Astrocyte of the spinal cord (primary cell): ENCODE results near the gene KLF16.

ENCODE experiments used
- DNase-seq: peaks from one replicate; pipeline ENCODE4 v3.0.0; 2011; ENCODE audit warnings: low read depth, low spot score
- H3K4me3 ChIP-seq: 2 replicates; pipeline ENCODE4 v1.5.1; 2011; ENCODE audit warnings: low read depth, mild to moderate bottlenecking, low read length, moderate library complexity
- in situ Hi-C: cut with HindIII; loops from 2 replicates; pipeline ENCODE4 v1.10.0; 2017; ENCODE audit warnings: low sequenced_read_pairs
- TF ChIP-seq, protein P1 (sequence below): IDR thresholded peaks from 2 replicates; pipeline ENCODE4 v1.5.1; 2012; ENCODE audit warnings: low read depth, mild to moderate bottlenecking, low read length, inconsistent platforms

KLF16 gene

DNA sequence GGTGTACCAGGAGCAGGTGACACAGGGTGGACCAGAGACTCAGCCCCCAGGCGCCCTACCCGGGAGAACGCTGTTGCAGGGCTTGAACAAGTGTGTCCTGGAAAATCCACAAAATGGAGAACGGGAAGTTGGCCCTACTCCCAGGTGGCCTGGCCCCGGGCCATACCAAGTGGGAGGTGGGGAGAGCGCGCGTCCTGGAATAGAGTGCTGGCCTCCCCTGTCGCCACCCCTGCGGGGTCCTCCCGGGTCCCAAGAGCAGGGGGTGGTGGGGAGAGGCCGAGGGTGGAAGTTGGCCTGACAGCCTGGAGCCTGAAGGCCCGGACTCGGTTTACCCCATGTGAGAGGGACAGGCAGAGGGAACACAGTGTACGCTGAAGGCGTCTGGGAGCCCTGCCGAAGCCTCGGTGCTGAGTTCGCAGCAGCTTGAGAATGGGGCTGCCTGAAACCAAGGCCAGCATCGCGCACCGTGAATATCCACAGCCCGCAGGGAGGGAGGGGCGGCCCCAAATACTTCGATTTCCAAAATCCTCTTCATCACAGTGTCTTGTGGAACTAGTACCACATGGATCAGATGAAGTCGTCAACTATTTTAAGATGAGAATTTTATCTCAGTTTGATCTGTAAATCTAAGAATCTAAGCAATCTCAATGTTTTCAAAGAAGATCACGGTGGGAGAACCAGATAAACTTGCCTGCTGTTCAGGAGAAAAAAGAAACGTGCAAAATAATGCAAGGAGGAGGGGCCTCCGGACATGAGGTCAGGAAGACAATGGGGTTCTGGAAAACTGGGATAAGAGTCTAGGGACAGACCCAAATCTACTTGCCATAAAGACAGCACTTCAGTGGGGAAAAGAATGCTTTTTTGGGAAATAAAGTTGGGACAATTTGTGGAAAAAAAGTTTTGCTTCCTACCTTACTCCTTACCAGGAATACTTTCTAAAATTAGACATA lies 10.4 kb upstream of the KLF16 start:
- no peak for DNase-seq
- no peak overlapping the region for H3K4me3 ChIP-seq
- in situ Hi-C loops: no loop called here
- TF ChIP-seq, protein P1, sequence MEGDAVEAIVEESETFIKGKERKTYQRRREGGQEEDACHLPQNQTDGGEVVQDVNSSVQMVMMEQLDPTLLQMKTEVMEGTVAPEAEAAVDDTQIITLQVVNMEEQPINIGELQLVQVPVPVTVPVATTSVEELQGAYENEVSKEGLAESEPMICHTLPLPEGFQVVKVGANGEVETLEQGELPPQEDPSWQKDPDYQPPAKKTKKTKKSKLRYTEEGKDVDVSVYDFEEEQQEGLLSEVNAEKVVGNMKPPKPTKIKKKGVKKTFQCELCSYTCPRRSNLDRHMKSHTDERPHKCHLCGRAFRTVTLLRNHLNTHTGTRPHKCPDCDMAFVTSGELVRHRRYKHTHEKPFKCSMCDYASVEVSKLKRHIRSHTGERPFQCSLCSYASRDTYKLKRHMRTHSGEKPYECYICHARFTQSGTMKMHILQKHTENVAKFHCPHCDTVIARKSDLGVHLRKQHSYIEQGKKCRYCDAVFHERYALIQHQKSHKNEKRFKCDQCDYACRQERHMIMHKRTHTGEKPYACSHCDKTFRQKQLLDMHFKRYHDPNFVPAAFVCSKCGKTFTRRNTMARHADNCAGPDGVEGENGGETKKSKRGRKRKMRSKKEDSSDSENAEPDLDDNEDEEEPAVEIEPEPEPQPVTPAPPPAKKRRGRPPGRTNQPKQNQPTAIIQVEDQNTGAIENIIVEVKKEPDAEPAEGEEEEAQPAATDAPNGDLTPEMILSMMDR: no peak

DNA sequence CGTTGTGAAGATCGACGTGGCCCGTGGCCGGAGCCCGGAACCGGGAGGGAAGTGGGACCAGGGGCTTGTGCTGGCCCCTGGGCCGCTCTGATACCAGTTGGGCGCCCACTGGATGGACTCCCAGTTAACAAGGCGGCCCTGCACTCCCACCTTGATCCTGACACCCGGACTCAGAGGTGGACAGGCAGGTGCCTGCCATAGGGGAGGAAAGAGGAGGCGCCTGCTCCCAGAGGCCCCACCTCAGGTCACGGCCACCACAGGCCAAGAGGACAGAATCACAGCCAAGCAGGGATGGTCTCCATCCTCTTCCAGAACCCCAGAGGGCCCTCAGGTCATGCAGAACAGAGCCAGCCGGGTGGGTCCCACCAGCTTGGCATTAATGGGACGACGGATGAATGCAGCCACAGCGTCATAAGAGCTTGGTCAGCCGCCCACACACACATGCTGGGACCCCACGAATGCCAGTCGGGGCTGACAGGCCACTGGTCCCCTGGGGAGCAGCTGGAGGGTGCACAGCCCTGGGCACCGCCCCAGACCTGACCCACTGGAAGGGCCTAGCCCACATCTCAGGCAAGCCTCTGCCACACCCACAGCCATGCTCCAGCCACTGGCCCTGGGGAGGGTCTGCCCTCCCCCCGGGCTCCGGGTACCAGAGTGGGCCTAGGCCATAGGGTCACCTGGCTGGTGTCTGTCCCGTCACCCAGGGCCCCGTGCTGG lies 9.6 kb upstream of the KLF16 start:
- TF ChIP-seq, protein P1: no peak
- H3K4me3 ChIP-seq: no peak overlapping the region
- no peak for DNase-seq
- in situ Hi-C loops: no loop called here

DNA sequence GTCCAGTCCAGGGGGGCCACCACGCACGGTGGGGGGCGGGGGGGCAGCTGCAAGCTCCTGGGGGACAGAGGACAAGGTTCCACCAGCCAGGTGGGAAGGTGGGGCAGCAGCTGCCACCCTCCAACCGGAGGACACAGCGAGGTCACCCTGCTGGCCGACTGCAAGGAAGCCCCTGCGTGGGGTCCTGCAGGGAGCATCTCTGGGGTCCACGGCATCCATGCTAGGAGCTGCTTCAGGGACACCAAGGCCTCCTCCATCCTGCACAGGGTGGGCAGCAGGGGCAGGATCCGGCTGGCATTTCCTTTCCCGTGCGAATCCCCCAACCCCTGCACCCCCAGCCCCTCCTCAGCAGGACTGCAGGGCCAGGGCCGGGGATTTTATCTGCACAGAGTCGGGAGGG lies 8.3 kb upstream of the KLF16 start:
- TF ChIP-seq, protein P1: no peak
- in situ Hi-C loops: no loop called here
- no peak overlapping the region for H3K4me3 ChIP-seq
- no peak for DNase-seq

DNA sequence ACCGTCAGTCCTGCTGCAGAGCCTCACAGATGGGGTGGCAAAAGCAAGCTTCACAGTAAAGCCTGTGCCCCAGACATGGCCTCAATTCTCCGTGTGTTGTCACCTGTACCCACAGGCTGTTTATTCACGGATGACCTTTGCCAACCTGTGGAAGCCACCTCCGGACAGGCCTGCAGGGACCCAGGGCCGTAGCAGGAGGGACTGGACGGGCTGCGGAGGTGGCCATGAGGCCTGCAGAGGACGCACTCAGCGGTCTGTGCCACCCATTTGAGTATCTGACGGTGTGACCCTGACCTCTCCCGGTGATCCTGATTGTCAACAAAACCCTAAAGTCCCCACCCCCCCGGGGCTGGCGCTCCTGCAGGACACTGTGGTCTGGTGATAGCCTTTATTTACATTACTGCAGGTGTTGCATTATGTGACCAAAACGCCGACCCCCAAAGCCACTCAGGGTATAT lies 7.8 kb upstream of the KLF16 start:
- H3K4me3 ChIP-seq: no peak overlapping the region
- DNase-seq: no peak
- in situ Hi-C loops: no loop called here
- TF ChIP-seq, protein P1: no peak

DNA sequence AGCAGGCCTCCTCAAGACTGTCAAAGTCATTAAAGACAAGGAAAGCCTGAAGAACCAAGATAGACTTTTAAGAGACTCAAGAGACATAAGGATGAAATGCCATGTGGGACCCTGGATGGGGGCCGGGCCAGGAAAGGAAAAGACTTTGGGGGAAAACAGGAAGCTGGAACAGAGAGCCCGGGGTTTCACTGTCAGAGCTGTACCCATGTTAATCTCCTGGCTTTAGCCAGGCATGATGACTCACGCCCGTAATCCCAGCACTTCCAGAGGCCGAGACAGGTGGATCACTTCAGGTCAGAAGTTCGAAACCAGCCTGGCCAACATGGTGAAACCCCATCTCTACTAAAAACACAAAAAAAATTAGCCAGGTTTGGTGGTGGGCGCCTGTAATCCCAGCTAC lies 5.6 kb upstream of the KLF16 start:
- TF ChIP-seq, protein P1: no peak
- in situ Hi-C loops: no loop called here
- DNase-seq: no peak
- no peak overlapping the region for H3K4me3 ChIP-seq

DNA sequence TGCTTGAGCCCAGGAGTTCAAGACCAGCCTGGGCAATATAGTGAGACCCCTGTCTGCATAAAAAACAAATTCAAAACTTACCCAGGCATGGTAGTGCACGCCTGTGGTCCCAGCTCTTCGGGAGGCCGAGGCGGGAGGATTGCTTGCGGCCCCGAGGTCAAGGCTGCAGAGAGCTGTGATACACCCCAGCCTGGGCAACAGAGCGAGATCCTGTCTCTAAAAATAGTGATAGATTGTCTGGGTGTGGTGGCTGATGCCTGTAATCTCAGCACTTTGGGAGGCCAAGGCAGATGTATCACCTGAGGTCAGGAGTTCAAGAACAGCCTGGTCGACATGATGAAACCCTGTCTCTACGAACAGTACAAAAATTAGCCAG lies 4.0 kb upstream of the KLF16 start:
- in situ Hi-C loops: no loop called here
- DNase-seq: no peak
- H3K4me3 ChIP-seq: no peak overlapping the region
- TF ChIP-seq, protein P1: no peak
